NCI-H446 treated with DMSO at 0.1 percent for 48 hours (cell line): ENCODE measurements around the gene RLN2.

Experiments
- DNase-seq: peaks from one replicate; lab custom pipeline; 2025; lab: John Stamatoyannopoulos, UW

Gene RLN2

GRCh38 chr9:5265939-5266338, 38.6 kb downstream of the RLN2 start:
- no peak for DNase-seq

DNA sequence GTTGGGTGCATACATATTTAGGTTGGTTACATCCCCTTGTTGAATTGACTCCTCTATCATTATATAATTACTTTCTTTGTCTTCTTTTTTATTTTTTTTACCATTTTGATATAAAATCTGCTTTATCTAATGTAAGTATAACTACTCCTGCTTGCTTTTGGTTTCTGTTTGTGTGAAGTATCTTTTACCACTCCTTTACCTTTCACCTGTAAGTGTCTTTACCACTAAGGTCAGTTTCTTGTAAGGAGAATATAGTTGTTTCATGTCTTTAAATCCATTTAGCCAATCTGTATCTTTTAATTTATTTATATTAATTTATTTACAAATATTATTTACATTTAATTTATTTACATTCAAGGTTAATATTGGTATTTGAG, 40.3 kb downstream of the RLN2 start:
- no peak for DNase-seq

DNA sequence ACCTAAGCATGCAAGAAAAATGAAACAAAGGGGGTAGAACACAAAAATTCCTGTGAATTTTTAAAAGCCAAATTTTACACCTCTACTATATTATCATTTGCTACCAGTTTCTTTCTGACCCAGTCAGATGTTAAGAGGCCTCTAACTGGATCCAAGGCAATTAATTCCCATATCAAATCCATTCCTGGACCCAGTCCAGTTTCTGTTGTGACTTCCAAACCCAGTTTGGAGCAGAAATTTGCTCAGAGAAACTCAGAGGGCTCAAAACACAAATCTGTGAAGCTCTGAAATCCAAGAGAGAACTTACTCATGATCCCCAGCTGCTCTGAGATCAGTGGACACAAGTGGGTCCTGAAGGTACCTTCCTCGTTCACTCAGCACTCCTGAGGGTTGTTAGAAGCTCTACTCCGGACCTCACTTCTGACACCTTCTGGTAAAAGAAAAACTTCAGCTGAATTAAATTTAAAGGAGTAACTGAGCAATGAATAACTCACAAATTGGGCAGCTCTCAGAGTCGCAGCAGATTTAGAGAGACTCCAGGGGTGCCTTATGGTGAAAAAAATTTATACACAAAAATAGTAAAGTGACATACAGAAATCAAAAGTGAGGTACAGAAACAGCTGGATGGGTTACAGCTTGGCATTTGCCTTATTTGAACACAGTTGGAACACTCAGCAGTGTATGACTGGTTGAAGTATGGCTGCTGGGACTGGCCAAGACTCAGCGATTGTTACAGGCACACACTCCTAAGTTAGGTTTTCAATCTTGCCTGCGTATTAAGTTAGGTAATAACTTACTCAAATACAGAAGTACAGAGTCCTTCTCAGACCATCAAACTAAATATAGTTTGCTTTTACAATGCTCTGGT, 40.9 kb downstream of the RLN2 start:
- DNase-seq, result no peak
